Ovary (tissue), 3 donors: ENCODE results near the gene IGSF21.

Experiments
- EP300 ChIP-seq: sonication (generic); formaldehyde crosslinking; IDR thresholded peaks from one replicate; pipeline ENCODE4 v1.6.1; 2017; ENCODE audit warnings: antibody characterized with exemption
- POLR2A ChIP-seq: fragments of 450-650 bp; IDR thresholded peaks from one replicate; pipeline ENCODE4 v1.6.1; 2017; ENCODE audit warnings: antibody characterized with exemption, mild to moderate bottlenecking, moderate library complexity
- TF ChIP-seq, protein P1 (sequence below), 3 donors: fragments of 450-650 bp in 2 of 3; fragments of 200-600 bp in 1 of 3; IDR thresholded peaks; one replicate each; pipeline versions ENCODE4 v1.5.1 to v1.8.0; 2016 to 2022; ENCODE audit warnings: antibody characterized with exemption in 3 of 3, mild to moderate bottlenecking in 1 of 3
- donor health status: DM: no; HTN: no; CAD: no.

DNA sequence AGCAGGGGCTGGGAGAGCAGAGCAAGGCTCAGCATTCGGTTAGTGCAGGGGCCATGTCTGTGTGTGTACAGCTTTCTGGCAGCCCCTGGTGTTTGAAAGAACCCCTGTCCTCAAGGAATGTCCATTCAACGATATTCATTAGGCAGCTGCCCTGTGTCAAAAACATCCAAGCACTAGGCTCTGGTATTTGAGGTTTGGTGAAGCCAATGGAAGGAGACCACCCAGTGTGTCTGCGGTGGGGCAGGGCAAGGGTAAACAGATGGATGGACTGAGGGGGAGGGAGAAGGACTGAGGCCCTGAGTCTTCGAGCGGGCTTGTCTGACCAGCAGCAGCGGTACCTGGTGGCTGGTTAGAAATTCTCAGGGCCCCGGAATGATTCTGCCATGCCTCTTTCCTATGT lies 217.5 kb downstream of the IGSF21 start:
- TF ChIP-seq, protein P1, sequence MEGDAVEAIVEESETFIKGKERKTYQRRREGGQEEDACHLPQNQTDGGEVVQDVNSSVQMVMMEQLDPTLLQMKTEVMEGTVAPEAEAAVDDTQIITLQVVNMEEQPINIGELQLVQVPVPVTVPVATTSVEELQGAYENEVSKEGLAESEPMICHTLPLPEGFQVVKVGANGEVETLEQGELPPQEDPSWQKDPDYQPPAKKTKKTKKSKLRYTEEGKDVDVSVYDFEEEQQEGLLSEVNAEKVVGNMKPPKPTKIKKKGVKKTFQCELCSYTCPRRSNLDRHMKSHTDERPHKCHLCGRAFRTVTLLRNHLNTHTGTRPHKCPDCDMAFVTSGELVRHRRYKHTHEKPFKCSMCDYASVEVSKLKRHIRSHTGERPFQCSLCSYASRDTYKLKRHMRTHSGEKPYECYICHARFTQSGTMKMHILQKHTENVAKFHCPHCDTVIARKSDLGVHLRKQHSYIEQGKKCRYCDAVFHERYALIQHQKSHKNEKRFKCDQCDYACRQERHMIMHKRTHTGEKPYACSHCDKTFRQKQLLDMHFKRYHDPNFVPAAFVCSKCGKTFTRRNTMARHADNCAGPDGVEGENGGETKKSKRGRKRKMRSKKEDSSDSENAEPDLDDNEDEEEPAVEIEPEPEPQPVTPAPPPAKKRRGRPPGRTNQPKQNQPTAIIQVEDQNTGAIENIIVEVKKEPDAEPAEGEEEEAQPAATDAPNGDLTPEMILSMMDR (IDR thresholded peaks at IDR 0.05) = no peak
- no peak for TF ChIP-seq EP300
- TF ChIP-seq POLR2A = no peak
